T-helper 22 cell (primary cell): ENCODE measurements around the gene CDK18.

Experiments used
- DNase-seq: peaks from one replicate; pipeline ENCODE4 v3.0.0-alpha.2; 2020; ENCODE audit warnings: low read depth

The CDK18 gene

GRCh38 chr1:205537386-205538018, 33.0 kb downstream of the CDK18 start:
- no peak for DNase-seq

DNA sequence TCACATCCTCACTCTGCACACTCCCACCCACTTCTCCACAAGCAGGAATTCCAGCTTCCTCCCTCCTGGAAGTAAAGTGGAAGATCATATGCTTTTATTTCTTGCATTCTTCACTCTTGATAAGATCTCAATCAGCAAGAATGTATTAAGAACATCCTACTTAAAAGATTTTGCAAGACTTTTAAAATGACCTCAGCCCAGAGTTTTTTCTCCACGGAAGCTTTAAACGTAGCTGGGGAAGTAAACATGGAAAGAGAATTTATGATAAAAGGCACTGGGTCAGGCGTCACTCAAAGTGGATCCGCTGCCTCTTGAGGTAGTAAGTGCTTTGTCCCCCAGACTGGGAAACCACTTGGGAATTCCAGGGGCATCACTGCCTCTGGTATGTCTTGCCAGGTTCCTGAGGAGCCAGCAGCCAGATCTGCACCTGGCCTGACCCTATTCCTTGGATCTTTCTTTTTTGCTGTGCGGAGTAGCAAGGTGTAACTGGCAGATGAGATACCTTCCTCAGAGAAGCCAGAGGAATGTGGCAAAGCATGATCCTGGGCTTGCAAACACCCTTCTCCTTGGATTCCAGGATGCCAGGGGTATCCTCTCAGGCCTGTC, 33.9 kb downstream of the CDK18 start:
- DNase-seq = no peak

DNA sequence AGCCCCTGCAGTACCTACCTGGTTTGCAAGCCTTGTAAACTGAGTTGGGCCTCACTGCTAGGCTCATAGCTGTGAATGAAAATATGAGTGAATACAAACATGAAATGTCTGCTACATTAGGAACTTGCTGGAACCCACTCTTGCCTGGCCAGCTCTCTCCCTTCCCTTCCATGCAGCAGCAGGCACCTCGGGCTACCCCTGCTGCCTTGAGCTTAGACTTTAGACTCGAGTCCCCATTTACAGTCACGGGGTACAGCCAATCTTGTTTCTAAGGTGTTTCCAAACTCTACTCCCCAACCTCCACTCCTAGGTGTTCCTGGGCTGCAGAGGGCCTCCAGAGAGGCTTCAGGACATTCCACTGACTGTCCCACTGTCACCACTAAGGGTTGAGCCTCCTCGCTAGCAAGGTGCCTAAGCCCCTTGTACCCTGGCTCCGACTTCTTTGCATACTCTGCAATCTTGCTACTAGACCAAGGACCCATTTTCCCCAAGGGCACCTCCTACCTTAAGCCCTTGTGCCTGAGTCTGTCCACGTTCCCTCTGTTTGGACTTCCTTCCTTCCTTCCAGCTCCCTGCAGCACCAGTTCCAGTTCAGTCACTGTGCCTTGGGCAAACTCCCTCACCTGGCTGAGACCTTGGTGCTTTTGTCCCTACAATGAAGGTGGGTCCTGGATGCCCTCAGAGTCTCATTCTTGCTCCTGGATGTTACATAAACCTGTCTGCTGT, 36.9 kb downstream of the CDK18 start:
- DNase-seq = no peak

DNA sequence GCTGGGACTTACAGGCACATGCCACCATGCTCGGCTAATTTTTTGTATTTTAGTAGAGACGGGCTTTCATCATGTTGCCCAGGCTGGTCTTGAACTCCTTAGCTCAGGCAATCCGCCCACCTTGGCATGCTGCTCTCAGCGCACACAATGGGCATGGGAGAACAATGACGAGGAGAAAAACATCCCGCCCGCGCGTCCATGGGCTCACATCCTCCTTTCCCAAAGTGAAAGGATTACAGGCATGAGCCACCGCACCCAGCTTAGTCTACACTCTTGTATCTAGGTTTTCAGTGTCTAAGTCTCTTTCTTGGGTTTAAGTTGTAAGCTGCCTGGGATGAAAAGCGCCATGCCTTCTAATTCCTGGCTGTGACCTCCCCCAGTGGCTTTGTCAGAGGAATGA, 37.9 kb downstream of the CDK18 start:
- DNase-seq = no peak

DNA sequence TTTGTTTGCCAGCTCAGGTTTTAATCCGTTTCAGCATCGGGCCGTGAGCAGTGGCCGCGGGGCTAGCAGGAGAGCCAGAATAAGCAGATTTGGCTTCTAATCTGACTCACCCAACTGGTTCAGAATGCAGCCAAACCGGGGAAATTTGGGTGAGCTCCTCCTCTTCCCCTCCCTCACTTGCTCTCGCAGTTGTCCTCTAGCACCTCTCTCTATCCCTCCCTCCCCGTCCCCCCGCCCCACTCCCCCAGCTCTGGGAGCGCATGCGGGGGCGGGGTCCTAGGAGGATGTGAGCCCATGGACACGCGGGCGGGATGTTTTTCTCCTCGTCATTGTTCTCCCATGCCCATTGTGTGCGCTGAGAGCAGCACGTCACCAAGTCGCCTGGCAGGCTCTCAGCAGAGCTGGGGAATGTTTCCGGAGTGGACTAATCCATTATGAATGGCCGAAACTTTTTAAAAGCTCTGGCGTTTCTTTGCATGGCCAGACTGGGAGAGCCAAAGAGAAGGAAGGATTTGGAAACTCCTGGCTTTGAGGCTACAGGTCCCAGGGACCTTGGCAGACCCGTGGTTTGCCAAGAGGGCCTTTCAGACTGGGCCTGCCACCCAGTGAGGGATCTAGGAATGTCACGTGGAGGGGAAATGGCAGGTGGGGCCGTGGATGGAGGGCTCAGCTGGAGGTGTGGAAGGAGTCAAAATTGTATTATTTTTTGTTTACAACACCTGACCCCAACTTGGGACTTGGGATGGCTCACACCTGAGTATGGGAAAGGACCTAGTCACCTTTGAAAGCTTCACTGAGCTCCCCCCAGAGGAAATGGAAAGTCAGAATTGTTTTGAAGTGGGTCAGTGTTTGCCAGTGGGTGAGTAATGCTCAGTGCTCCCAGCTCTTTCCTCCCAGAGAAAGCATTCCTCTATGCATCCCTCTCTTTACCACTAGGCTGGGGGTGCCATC, 39.2 kb downstream of the CDK18 start:
- DNase-seq = no peak

GRCh38 chr1:205545001-205545919, 40.8 kb downstream of the CDK18 start:
- no peak for DNase-seq

DNA sequence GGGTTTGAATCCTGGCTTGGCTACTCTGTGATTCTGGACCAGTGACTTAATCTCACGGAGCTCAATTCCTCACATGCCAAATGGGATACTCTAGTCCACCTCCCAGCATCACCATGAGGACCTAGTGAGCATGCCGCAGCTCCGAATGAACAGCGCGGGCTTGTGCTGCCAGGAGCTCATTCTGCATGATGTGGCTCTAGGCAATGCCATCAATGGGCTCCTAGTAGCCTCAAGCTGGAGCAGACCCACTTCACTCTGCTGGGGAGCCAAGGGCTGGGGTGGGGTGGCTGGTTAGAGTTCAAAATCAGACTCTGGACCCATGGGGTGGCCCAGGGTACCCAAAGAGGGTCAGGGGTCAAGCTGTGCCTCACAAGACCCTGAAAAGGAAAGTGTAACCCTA, 41.5 kb downstream of the CDK18 start:
- DNase-seq = no peak

- no peak for DNase-seq
Observed at GRCh38 chr1:205546541-205546940, 42.1 kb downstream of the CDK18 start.

DNA sequence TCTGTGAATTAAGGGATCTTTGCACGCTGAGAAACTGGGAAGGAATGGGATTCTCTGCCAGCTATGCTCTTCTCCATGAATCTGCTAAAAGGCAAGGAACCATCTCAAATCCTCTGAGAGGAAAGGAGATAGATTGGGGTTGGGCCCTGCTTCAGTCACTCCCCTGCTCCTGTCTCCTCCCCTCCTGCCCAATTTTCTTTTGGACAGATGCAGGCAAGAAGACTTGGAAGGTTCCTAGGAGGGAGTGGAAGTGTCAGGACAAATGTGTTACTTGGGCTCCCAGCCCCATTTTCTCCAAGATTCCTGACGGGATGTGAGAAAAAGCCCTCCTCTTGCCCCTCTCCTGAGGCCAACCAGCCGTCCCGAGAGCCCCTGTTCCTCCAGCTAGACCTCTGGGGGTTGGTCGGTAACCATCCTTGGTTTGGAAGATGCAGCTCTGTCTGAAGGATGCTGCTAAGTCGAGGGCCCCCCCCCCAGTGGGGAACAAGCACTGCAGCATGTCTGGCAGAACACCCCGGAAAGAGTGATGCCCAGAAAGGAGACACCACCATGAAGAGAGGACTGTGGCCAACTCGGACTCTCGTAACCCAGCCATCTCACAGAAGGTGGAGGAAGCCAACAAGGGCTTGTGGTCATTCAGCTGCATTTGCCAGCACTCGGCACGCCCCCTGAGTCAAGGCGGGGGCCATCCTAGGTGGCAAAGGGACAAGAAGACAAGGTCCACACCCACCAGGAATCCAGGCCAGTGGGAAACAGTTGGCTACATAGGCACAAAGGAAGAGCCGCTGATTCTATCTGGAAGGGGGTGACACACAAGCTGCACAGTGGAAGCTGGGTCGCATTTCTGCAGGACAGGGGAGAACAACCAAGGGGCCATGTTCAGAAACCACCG, 43.7 kb downstream of the CDK18 start:
- no peak for DNase-seq

DNA sequence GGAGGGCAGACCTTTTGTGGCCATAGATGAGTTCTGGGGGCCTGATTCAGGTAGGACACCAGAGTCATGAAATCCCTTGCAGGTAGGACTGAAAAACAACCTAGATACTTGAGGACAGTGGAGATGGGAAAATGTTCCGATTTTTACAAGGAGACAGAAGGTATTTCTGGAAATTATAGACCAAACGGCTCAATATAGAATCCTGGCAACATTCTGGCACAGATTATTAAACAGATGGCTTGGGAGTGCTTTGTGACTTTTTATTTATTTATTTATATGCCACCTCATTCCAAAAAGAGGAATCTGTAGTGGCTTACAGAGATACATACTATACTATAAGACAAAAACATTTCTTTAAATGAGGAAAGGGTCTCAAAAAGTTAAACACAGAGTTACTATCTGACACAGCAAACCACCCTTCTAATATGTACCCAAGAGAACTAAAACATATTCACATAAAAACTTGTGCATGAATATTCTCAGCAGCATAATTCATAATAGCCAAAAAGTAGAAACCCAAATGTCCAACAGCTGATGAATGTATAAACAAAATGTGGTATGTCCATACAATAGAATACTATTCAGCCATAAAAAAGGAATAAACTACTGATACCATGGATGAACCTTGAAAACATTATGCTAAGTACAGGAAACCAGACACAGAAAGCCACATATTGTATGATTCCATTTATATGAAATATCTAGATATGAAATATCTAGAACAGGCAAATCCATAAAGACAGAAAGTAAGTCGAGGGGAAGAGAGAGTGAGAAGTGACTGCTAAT, 49.8 kb downstream of the CDK18 start:
- DNase-seq = no peak

GRCh38 chr1:205561501-205562203, 57.2 kb downstream of the CDK18 start:
- no peak for DNase-seq

DNA sequence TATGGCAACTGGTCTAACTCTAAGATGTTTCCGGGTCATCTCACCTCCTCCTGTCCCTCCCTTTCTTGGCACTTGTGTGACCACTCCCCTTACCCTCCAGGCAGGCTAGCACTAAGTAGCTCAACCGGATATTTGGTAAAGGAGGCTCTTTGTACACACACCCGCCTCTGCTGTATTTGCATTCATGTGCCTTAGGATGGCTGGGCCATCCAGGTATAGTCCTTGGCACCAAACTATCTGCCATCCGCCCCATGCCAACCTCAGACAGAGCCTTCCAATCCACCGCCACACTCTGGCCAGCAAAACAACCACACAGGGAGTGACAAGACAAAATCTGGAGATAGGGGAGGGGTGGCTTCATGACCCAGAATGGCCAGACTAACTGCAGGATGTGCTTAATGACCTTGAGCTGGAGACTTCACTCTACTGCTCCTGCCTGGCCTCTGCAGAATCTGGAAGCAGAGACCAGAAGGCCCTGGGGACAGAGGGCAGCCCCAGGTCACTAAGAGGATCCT, 59.5 kb downstream of the CDK18 start:
- DNase-seq = no peak

DNA sequence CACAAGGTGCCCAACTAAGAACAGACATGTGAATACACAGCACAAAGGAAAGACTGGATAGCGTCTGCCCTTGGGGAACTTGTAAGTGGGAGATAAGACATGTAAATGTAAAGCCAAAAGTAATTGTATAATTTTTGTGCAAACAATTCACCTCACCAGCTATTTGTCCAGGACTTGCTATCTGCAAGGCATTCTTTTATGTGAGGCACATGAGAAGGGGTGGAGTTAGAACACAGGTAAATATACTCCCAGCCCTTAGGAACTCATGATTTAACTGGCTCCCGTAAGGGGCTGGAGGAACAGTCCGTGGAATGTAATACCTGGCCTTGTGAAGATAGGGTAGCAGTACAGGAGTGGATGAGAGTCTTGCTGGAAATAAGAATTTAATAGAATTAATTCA, 61.3 kb downstream of the CDK18 start:
- no peak for DNase-seq

GRCh38 chr1:205567716-205568115, 63.2 kb downstream of the CDK18 start:
- DNase-seq = no peak

DNA sequence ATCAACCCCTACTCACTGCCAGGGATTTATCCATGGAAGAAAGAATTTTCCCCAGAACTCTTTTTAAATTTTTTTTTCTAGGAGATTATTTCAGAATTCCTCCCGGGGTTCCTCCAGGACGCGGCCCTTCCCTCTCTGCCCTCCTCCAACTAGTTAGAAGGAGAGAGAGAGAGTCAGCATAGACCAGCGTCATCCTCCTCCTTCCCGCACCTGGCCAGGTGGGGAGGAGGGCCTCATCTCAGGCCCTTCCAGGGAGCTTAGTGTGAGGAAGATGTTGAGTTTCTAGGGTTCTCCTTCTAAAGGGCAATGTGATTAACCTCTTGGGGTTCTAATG, 63.6 kb downstream of the CDK18 start:
- DNase-seq = no peak

DNA sequence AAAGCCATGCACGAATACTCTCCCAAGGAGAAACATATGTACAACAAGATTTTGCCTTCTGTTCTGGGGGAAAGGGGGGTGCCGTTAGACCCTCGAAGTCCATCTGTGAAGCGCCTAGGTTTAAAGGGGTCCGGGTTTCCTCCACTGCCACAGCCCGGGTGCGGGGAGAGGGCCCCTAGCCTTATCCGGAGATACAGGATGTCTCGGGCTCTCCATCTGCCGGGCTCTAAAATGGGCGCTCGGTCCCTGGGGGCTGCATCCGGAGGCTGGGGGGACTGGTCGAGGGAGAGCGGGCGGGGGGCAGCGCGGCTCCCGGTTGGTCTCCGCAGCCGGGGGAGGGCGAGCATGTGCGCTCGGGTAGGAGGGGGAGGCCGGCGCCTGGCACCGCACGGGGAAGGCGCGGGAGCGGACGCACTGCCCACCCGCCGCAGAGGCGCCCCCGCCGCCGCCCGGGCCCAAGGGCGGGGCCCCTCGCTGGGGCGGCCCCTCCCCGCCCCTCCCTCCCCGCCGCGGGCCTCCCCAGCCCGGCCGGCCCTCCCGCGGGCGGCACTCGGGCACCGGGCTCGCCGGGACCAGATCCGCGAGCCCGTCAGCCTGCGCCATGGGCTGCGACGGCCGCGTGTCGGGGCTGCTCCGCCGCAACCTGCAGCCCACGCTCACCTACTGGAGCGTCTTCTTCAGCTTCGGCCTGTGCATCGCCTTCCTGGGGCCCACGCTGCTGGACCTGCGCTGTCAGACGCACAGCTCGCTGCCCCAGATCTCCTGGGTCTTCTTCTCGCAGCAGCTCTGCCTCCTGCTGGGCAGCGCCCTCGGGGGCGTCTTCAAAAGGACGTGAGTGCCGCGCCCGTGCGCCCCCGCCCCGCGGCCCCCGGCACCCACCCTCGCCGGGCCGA, 64.2 kb downstream of the CDK18 start:
- no peak for DNase-seq

DNA sequence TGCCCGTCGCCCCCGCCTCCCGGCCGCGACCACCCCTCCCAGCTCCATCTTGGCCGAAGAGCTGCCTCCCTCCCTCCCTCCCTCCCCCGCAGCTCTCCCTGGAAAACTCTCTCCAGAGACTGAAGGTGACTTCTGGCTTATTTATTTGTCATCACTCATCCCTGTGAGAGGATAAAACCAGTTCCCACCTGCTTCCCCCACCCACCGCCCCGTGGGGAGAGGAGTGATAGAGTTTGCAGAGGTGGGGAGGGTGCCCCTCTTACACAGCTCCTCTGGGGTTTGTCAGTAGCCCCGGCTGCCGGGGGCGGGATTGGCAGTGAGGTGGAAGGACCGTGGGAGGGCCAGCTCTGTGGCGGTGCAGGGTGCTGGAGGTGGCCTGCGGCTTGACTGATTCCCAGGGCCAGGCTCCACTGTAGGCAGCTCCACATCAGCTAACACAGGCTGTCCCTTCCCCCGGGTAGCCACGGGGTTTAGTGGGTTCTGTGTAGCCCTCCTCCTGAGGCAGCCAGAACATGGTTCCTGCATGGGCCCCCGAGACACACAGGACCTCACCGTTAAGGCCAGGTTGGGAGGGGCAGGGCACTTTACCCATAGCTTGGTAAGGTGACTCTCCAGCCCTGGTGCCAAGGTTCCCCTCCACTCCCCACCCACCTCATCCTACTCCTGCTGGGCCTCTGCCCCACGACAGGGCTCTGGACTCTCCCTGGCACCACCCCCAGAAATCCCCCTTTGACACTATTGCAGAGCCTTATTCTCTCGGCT, 65.1 kb downstream of the CDK18 start:
- DNase-seq = no peak
